Neural progenitor cell (in vitro differentiated cells): ENCODE data around the gene NUCB2.

Experiments used
- CTCF ChIP-seq: fragments of 200-600 bp; sonication (generic); IDR thresholded peaks from 2 replicates; pipeline ENCODE4 v1.5.1; 2017; ENCODE audit warnings: antibody characterized with exemption, mild to moderate bottlenecking
- EZH2 ChIP-seq: fragments of 200-600 bp; sonication (generic); IDR thresholded peaks from 2 replicates; pipeline ENCODE4 v1.6.1; 2017; ENCODE audit warnings: antibody characterized with exemption, mild to moderate bottlenecking, moderate library complexity
- EZH2phosphoT487 ChIP-seq: fragments of 200-600 bp; sonication (generic); IDR thresholded peaks from 2 replicates; pipeline ENCODE4 v1.6.1; 2017; ENCODE audit warnings: antibody characterized with exemption

- no peak for TF ChIP-seq CTCF
- no peak for TF ChIP-seq EZH2
- TF ChIP-seq EZH2phosphoT487: no peak
Observed at GRCh38 chr11:17298302-17298701, 21.8 kb downstream of the NUCB2 start.
